Activated CD4-positive, CD25-positive, alpha-beta regulatory T cell (primary cell): ENCODE measurements around the gene ZC3H7B.

ENCODE experiments used
- DNase-seq, 4 experiments: peaks; one replicate each; lab custom pipeline; 2025; lab: John Stamatoyannopoulos, UW

Gene ZC3H7B

DNA sequence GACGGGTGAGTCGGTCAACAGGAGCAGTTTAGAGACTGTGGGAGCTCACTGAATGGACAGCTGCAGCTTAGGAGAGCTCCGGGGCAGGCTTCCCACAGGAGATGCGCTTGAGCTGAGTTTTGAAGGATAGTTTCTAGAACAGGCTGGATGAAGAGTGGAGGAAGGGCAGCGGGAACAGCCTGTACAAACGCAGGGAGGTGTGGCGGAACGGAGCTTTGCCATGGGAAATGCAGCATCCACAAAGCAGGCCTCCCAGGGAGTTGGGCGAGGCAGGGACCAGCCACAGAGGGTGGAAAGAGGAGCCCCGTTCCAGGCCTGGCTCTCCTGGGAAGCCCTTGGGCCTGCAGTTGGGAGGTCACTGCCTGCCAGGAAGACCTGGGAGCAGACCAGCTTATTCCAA, 53.7 kb downstream of the ZC3H7B start:
- no peak for DNase-seq

DNA sequence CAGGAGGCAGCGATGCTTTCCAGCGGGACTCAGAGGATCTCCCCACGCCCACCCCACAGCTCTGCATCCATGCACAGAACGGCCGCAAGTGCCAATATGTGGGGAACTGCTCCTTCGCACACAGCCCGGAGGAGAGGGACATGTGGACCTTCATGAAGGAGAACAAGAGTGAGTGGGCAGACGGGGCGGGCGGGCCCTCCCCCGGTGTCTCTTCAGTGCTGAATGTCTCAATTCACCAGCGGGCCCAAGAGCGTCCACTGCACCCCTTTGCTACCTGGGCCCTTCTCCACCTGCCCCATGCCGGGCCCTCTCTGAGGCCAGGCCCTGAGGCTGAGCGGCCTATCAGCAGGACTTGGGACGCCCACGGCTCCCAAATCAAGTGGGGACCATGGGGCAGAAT, 54.6 kb downstream of the ZC3H7B start:
- no peak for DNase-seq

DNA sequence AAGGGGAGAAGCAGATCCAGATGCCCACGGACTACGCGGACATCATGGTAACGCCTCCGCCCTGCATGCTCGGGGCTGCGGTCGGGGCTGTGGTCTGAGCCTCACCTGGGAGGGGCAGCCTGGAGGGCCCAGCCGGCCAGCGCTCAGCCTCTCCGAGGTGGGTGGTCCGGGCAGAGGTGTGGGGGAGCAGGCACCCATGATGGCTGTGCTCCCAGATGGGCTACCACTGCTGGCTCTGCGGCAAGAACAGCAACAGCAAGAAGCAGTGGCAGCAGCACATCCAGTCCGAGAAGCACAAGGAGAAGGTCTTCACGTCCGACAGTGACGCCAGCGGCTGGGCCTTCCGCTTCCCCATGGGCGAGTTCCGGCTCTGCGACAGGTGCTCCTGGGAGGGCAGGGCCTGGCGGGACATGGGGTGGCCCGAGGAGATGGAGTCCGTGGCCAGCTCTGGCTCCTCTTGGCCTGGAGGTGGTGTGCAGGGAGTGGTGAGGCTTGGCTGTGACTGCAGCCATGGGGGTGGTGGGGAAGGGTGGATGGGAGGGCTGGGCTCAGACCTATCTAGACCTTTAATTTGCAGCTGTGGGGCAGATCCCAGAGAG, 55.2 kb downstream of the ZC3H7B start:
- no peak for DNase-seq

DNA sequence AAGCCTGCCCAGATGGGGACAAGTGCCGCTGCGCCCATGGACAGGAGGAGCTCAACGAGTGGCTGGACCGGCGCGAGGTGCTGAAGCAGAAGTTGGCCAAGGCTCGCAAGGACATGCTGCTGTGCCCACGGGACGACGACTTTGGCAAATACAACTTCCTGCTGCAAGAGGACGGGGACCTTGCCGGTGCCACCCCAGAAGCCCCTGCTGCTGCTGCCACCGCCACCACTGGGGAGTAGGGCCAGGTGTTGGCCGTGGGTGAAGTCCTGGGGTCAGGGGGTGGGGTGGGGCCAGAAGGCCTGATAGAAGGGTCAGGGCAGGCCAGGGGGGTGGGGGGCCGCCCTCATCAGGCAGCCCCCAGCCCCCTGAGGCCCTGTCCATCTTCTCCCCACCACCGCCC, 55.9 kb downstream of the ZC3H7B start:
- no peak for DNase-seq

DNA sequence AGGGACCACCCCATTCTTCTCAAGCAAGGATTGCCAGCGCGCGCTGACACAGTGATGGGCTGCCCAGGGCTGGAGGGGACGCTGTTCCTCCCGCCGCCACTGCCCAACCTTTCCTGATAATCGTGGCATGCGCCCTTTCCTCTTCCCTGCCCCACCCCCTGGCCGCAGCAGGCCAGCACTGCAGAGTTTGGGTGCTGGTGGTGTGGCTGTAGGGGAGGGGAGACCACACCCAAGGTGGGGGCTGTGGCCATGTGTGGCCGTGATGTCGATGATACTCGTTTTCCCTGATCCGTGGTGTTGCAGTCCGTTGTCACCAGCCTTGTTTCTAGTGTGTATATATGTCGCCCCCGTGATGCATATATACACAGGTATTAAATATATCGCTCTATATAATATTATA, 57.6 kb downstream of the ZC3H7B start:
- no peak for DNase-seq

DNA sequence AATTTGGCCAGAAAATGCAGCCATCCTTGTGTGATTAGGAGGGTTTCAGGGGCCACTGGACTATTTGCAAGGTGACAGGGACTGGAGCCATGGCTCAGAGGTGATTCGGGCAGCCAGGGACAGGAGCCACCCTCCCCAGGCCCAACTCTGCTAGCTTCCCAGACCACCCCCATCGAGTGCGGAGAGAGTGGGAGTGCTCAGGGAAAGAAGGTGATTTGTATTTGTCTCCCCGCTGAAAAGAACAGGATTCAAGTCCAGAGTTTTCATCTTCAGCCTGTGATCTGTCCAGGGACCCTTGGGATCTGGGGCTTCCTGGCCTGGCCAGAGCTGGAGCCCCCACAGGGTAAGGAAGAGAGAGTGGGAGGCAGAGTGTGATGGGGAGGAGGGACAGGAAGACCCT, 58.1 kb downstream of the ZC3H7B start:
- no peak for DNase-seq

DNA sequence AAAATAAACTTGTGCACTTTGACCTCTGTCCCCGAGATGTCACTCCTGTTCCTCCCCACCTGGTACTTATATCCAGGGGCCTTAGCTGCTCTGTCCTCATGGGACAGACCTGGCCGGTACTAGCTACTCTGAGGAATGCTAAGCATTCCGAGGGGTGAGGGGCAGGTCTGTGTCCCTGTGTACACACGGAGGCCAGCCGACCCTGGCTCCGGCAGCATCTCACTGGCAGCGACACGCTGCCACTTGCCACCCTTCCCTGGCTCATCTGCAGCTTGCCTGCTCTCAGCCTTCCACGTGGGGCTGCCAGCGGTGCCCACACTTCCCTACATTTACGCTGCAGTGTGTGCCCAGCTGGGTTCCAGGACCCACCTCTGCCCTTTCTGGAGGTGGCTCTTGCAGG, 58.8 kb downstream of the ZC3H7B start:
- DNase-seq: no peak

DNA sequence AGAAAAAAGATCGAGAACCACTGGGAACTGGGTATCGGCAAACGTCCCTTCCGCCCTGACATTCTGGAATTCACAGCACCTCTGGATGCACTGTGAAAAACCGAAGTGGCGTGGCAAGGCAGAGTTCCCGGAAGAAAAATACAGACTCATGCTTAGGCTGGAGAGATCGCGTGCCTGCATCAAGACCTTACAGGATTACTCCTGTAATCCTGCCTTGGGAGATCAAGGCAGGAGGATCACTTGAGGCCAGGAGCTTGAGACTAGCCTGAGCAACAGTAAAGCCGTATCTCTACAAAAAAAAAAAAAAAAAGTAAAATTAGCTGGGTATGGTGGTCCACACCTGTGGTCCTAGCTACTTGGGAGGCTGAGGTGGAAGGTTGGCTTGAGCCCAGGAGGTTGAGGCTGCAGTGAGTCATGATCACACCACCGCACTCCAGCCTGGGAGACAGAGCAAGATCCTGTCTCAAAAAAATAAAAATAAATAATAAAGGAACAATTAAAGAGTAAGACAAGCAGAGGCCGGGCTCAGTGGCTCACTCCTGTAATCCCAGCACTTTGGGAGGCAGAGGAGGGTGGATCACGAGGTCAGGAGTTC, 60.5 kb downstream of the ZC3H7B start:
- DNase-seq: no peak

DNA sequence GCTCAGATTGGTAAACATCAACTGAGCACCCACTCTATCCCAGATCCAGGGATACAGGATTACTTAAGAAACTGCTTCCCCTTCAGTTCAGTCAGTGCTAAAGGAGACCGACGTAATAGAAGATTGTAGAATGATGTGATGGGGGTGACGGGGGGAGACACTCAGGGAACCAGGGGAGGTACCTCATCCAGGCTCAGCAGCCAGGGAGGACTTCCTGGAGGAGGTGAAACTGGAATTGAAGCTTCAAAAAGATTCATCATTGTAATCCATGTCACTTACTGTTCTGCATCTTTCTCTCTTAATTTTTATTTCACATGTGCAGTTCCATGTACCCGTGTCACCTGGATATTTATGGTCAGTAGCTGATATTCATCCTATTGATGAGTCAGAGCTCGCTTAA, 61.3 kb downstream of the ZC3H7B start:
- no peak for DNase-seq

DNA sequence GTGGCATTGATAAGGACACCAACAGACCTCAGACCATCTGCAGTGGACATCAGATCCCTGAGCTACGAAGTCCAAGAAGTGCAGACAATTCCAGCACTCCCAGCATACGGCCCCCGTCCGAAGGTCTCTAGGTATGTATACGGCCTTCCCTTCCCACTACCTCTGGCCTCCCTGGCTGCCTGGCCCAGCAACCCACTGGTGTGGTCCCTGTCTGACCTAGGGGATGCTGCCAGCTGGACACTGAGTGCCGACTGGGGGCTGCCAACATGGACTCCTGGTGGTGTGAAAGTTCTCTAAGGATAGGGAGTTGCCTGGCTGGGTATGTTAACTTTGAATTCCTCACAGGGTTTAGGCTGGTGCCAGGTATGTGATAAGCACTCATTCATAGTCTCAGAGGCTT, 62.9 kb downstream of the ZC3H7B start:
- DNase-seq: no peak

DNA sequence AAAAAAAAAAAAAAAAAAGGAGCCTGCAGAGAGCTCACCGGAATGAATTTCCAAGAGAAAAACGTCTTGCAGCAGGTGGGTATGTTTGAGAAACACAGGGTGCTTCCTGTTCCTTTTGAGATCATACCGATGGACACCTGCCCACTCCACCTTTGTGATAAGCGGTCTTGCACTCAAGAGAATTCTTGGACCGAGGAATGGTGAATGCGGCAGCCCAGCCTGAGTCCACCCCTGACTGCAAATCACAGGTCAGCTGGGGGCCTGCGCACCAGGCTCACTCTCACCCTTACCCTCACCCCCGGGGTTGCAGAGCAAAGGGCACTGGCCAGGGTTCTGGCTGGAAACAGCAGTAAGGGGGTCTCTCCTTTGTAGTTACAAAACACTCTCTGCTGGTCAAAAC, 63.6 kb downstream of the ZC3H7B start:
- no peak for DNase-seq

DNA sequence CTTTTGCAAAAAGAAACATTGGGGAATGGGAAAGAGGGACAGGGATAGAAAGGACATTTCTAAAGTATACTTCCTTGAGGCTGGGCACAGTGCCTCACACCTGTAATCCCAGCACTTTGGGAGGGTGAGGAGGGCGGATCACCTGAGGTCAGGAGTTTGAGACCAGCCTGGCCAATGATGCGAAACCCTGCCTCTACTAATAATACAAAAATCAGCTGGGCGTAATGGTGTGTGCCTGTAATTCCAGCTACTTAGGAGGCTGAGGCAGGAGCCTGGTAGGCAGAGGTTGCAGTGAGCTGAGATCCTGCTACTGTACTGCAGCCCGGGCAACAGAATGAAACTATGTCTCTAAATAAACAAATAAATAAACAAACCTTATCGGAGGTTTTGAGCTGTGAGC, 64.1 kb downstream of the ZC3H7B start:
- DNase-seq: no peak

DNA sequence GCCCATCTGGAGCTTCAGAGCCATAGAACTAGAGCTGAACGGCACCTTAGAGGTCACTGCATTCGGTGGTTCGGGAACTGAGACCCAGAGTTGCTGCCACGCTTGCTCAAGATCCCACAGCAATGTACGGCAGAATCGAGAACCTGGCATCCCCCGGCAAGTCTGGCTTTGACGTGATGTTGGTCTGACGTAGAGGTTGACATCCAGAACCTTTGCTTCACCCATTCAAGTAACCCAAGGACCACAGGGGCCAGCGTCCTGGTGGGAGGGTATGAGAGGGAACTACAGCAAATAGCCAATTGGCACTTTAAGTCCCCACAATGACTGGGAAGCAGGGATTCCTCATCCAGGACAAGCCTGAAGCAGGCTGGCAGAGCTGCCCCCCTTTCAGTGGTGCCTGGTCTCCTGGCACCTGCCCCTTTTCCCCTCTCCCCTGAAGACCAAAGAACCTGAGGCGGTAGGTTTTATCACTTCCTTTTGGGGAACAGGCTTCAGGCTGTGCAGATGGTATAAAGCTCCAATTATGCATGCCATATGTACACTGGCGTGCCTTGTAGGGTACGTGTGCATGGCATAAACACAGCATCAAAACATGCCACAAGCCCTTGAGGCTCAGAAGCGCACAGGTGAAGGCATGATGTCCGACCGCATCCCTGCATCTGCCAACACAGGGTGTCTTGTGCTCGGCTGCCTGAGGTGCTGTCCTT, 65.2 kb downstream of the ZC3H7B start:
- DNase-seq: no peak

DNA sequence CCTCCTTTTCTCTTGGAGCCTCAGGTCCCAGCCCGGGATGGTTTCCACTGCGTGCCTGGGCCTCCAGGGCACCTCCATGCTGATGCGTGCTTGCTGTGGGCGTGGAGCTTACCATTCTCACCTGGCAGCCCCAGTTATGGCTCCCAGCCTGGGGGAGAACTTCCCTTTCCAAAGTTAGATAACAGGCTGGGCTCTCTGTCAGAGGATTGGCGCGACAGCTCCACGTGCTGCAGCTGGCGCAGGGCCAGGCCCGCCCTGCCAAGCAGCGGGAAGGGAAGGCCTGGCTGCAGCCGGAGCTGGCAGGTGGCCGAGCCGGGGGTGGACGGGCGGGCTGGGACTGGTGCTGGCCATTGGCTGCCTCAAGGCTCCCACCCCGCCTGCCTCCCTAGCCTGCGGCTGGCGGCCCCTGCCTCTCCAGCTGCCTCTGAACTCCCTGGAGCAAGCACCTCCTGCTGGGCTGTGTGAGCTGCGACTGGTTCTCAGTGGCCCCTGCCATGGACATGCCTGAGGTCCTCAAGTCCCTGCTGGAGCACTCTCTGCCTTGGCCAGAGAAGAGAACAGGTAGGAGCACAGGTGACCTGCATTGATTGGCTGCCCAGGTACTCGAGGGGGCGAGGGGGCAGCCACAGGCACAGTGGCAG, 65.8 kb downstream of the ZC3H7B start:
- DNase-seq: no peak

DNA sequence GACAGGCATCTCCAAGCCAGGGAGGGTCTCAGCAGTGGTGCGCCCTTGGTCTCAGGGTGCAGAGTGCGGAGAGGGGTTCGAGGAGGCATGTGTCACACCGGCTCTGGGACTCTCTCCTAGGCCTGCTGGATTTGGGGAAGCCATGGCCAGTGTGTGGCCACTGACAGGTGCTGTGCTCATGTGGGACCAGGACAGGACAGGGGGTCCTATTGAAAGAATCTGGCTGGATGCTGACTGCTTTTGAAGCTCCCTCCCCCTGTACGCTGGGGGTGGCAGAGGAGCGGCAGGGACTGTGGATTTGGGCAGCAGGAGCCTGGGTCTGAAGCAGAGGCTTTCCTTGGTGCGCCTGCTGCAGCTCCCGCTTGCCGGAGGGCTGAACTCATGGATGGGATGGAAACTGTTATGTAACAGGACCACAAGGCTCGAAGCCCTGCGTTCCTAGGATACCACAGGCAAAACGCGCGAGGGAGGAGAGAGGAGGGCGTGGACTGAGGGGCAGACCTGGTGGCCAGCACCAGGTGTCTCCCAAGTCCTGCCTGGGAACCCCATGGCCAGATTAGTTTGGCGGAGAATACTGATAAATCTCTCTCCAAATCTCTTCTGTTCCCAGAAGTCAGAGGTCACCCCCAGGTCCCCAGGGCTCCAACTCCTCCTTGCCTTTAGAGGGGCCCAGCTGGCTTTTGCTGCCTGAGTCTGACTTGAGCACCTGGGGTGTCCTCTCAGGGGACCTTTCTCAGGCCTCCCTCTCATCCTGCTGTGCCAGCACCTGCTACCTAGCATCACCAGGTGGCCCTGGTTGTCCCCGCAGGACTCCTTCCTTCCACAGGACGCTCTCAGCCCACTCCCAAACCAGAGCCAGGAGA, 66.6 kb downstream of the ZC3H7B start:
- no peak for DNase-seq

DNA sequence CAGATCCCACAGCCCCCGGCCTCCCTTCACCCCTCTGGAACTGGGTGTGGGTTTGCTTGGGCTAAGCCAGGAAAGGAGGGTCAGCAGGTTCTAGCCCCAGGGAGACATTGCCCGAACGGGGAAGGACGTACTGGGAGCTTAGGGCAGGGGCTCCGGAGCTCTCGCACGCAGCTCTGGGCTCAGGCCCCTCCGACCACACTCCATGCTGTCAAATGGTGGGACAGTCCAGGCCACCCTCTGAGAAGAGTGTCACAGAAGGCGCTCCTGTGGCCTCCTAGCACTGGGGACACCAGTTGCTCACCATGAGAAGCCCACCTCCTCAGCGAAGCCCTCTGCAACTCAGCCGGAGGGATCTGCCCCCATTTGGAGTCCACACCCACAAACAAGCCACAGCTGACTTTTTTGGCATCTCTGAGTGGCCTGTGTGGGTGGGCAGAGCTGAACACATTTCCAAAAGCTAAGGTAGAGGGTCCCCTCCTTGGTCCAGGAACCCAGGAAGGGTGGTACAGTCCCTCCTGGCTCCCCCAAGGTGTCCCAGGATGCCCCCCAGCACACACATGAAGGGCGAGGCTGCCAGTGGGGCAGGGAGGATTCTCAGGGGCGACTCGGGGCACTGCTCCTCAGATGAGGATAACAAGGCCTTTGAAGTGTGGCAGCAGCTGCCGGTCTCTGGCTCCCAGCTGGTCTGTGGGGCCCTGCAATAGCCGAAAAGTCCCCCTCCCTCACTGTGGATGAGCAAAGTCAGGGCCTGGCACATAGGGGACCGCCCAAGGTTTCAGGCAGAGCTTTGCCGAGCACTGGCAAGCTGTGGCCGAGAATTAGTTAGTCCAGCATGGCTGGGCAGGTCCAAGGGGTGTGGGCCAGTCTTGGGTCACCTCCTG, 67.5 kb downstream of the ZC3H7B start:
- no peak for DNase-seq

DNA sequence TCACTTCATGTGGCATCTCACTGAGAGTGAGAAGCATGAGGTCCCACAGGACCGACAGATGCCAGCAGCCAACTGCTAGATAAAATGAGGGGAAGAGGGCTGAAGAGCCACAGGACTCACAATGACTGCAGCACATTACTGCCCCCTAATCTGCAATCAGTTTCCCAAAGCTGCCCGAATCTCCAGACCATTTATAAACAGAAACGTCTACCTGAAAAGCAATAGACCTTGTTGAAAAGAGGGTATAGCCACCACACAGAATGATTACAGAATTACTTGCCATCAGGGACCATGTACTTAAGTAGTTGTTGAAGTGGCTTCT, 68.1 kb downstream of the ZC3H7B start:
- no peak for DNase-seq

DNA sequence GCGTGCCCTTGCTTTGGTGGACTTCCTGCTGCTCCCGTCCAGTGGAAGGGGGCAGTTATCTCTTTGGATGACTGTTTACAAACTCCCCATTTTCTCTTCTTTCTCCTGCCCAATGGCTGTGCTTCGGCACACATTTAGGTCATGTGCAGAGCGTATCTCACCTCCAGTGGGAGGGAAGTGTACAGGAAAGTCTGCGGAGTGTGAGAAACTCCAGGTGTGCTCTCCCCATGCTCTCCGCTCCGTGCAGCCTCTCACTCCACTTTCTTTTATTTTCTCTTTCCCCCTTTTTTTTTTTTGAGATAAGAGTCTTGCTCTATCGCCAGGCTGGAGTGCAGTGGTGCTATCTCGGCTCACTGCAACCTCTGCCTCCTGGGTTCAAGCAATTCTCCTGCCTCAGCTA, 68.5 kb downstream of the ZC3H7B start:
- DNase-seq: no peak

DNA sequence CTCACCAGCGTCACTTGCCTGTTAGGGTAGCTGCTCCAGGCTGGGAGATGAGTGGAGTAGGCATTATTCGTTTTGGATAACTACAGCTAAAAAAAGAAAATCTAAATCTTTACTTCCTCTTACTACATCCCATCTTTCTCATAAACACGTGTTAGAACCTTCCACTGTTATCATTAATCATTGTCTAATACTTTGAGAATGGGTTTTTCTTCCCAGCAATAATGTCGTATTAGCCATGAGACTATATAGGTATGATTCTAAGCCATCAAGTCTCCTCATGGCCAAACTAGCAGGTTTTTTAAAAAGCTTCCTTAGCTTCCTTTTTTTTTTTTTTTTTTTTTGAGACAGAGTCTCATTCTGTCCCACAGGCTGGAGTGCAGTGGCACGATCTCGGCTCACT, 76.5 kb downstream of the ZC3H7B start:
- no peak for DNase-seq

DNA sequence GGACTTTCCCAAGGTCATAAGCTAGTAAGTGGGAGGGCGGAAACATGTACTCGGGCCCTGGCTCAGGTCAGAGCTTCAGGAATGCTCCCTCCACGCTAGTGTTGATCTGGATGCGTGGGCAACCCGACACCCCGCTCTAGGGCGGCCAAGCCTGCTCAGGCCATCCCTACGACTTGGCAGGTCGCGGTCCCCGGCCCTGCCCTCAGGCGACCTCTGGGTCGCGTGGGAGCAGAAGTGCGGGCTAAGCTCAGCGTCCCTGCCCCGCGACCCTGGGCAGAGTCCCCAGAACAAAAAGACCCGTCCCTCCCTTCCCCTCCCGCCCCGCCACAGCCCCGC, 79.6 kb downstream of the ZC3H7B start:
- no peak for DNase-seq

DNA sequence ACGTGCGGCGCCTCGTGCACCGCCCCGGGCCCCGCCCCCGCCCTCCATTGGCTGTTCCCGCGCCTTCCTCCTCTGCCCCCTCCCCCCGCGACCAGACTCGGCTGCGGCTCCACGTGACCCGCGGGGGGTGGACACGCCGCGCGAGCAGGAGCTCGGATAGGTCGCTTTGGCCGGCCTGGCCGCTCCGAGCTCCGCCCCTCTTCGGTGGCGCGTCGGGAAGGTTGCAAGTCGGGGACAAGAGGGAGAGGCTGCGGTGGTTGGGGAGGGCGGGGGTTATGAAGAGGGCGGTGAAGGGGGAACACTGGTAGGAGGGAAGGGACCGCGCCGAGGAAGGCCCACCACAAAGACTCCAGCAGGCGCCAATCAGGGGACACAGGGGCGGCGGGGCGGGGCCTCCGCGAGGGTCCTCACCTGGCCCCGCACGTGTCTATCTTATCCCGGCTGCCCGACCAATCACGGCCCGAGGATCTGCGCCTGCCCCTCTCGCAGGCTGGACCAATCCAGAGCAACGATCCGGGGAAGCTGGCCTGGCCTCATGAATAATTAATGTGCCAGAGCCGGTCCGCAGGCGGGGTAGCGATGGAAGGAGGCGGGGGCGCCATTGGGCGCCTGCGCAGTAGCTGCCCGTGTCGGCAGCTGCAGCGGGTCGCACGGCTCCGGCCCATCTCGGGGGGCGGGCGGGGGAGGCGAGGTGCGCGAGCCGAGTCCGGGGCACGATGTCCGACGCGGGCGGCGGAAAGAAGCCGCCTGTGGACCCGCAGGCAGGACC, 80.2 kb downstream of the ZC3H7B start, which contains the start of gene TEF:
TEF (plus strand) TSS at position 614 of the 769 bp plus-strand sequence; CDS start at position 717, 103 bp downstream.
- peak; percentile 91 to 99 (median 96) for DNase-seq
